Duodenal mucosa (tissue), 2 donors: ENCODE results near the gene BANF1.

ENCODE experiments used
- H3K27ac ChIP-seq: one replicate; pipeline ENCODE4 v1.7.0; 2013; ENCODE audit warnings: low read depth, low read length
- H3K27me3 ChIP-seq, 2 donors: one replicate each; pipeline ENCODE4 v1.7.0; 2013; ENCODE audit warnings: low read length in 2 of 2, control low read depth in 1 of 2; ENCODE audit not compliant: insufficient read depth in 2 of 2, control insufficient read depth in 1 of 2
- H3K36me3 ChIP-seq, 2 donors: one replicate each; pipeline ENCODE4 v1.7.0; 2013; ENCODE audit warnings: low read length in 2 of 2, control low read depth in 1 of 2; ENCODE audit not compliant: insufficient read depth in 2 of 2, control insufficient read depth in 1 of 2
- H3K4me1 ChIP-seq, 2 donors: one replicate each; pipeline ENCODE4 v1.7.0; 2013; ENCODE audit warnings: low read length in 2 of 2, control low read depth in 1 of 2; ENCODE audit not compliant: insufficient read depth in 2 of 2, control insufficient read depth in 1 of 2
- H3K4me3 ChIP-seq, 2 donors: one replicate each; pipeline ENCODE4 v1.7.0; 2013; ENCODE audit warnings: low read length in 2 of 2, low read depth in 1 of 2
- H3K9ac ChIP-seq, 2 donors: one replicate each; pipeline ENCODE4 v1.7.0; 2013; ENCODE audit warnings: low read length in 2 of 2, low read depth in 1 of 2
- H3K9me3 ChIP-seq, 2 donors: one replicate each; pipeline ENCODE4 v1.7.0; 2013; ENCODE audit warnings: low read length in 2 of 2, control low read depth in 1 of 2; ENCODE audit not compliant: control insufficient read depth in 1 of 2

The BANF1 gene

GRCh38 chr11:66001942-66002647 is at the start of gene BANF1, which contains the start of gene EIF1AD:
Gene BANF1, plus strand, starts transcription at chr11:66002503. Its CDS starts 748 bp downstream, at chr11:66003251.
Gene EIF1AD, minus strand, starts transcription at chr11:66002157. Its CDS starts 1,768 bp downstream, at chr11:66000389.
- Histone ChIP-seq H3K27me3 (no peaks in the 10 kb centered on the region), H3K9ac (peak within 1 kb of the TSS; percentile 90 to 99), H3K4me1 (peaks cover 10 to 16% of the 10 kb centered on the region in 2 donors), H3K27ac (peak within 1 kb of the TSS; percentile 96), H3K4me3 (peak within 1 kb of the TSS; percentile 98 to 100), H3K36me3 (peaks cover 32 to 44% of the 10 kb centered on the region in 2 donors), H3K9me3 (no peaks in the 10 kb centered on the region)

GRCh38 chr11:65953471-65953870 is 48.8 kb upstream of the BANF1 start:
- Histone ChIP-seq H3K4me3 (no peak overlapping the region), H3K27me3 (no peaks in the 10 kb centered on the region), H3K4me1 (peaks cover 4 to 8% of the 10 kb centered on the region in 2 donors), H3K36me3 (no peaks in the 10 kb centered on the region), H3K27ac (no peak overlapping the region), H3K9me3 (no peaks in the 10 kb centered on the region), H3K9ac (no peak overlapping the region)

- H3K9ac ChIP-seq: no peak overlapping the region
- no peak overlapping the region for H3K27ac ChIP-seq
- no peaks in the 10 kb centered on the region for H3K36me3 ChIP-seq
- H3K27me3 ChIP-seq: no peaks in the 10 kb centered on the region
- no peaks in the 10 kb centered on the region for H3K9me3 ChIP-seq
- H3K4me1 ChIP-seq: peaks cover 4 to 8% of the 10 kb centered on the region in 2 donors
- no peak overlapping the region for H3K4me3 ChIP-seq
Measured at GRCh38 chr11:65954771-65955170, 47.5 kb upstream of the BANF1 start.

GRCh38 chr11:65958291-65958690 is 44.0 kb upstream of the BANF1 start:
- Histone ChIP-seq H3K4me1 (peaks cover 17 to 20% of the 10 kb centered on the region in 2 donors), H3K27ac (no peak overlapping the region)

GRCh38 chr11:65958774-65959420 is 43.4 kb upstream of the BANF1 start:
- Histone ChIP-seq H3K9me3 (no peaks in the 10 kb centered on the region), H3K27ac (no peak overlapping the region)

More at GRCh38 chr11:65958291-65958690, 44.0 kb upstream of the BANF1 start:
- Histone ChIP-seq H3K9ac (no peak overlapping the region), H3K27me3 (no peaks in the 10 kb centered on the region), H3K9me3 (no peaks in the 10 kb centered on the region), H3K36me3 (no peaks in the 10 kb centered on the region), H3K4me3 (no peak overlapping the region)

GRCh38 chr11:65960824-65961266 is 41.5 kb upstream of the BANF1 start:
- H3K36me3 ChIP-seq: peaks cover 17 to 22% of the 10 kb centered on the region in 2 donors
- peak overlapping the region; percentile 84 to 96 for H3K4me3 ChIP-seq
- H3K27me3 ChIP-seq: no peaks in the 10 kb centered on the region
- no peaks in the 10 kb centered on the region for H3K9me3 ChIP-seq
- H3K4me1 ChIP-seq: peaks cover 20 to 27% of the 10 kb centered on the region in 2 donors
- peak overlapping the region; percentile 85 to 89 for H3K9ac ChIP-seq
- H3K27ac ChIP-seq: peak overlapping the region; percentile 69

More at GRCh38 chr11:65958774-65959420, 43.4 kb upstream of the BANF1 start:
- Histone ChIP-seq H3K4me3 (no peak overlapping the region), H3K27me3 (no peaks in the 10 kb centered on the region), H3K9ac (no peak overlapping the region), H3K4me1 (peaks cover 20 to 23% of the 10 kb centered on the region in 2 donors), H3K36me3 (peaks cover under 1 to 3% of the 10 kb centered on the region in 2 donors)

GRCh38 chr11:65961267-65962140 is 40.8 kb upstream of the BANF1 start, which contains the start of gene SART1:
Gene SART1, plus strand, starts transcription at chr11:65961734. Its CDS starts 47 bp downstream, at chr11:65961781.
- Histone ChIP-seq H3K9ac (peak within 1 kb of the TSS; percentile 85 to 89), H3K4me3 (peak within 1 kb of the TSS; percentile 84 to 96), H3K27me3 (no peaks in the 10 kb centered on the region), H3K36me3 (peaks cover 23 to 29% of the 10 kb centered on the region in 2 donors), H3K4me1 (peaks cover 20 to 27% of the 10 kb centered on the region in 2 donors), H3K9me3 (no peaks in the 10 kb centered on the region), H3K27ac (peak within 1 kb of the TSS; percentile 69)

GRCh38 chr11:65962141-65962564 is 40.1 kb upstream of the BANF1 start:
- Histone ChIP-seq H3K9me3 (no peaks in the 10 kb centered on the region), H3K9ac (peak overlapping the region; percentile 60 to 67), H3K36me3 (peaks cover 30 to 36% of the 10 kb centered on the region in 2 donors), H3K4me1 (peaks cover 16 to 23% of the 10 kb centered on the region in 2 donors), H3K4me3 (peak overlapping the region; percentile 84 to 96), H3K27ac (no peak overlapping the region), H3K27me3 (no peaks in the 10 kb centered on the region)

GRCh38 chr11:65964906-65965305 is 37.4 kb upstream of the BANF1 start:
- Histone ChIP-seq H3K4me1 (peaks cover 12 to 23% of the 10 kb centered on the region in 2 donors), H3K9me3 (no peaks in the 10 kb centered on the region), H3K4me3 (no peak overlapping the region), H3K27me3 (no peaks in the 10 kb centered on the region), H3K27ac (no peak overlapping the region), H3K9ac (no peak overlapping the region), H3K36me3 (peaks cover 41 to 62% of the 10 kb centered on the region in 2 donors)
